PC-9 (cell line): ENCODE measurements around the gene OR14K1.

Experiments used
- CTCF ChIP-seq: fragments of 200-600 bp; sonication (generic); conservative IDR thresholded peaks from 2 replicates; pipeline ENCODE4 v1.6.1; 2017; ENCODE audit warnings: mixed run types, antibody characterized with exemption, mild to moderate bottlenecking, moderate library complexity
- EZH2 ChIP-seq: fragments of 200-600 bp; sonication (generic); IDR thresholded peaks from 2 replicates; pipeline ENCODE4 v1.8.0; 2017; ENCODE audit warnings: antibody characterized with exemption, low read depth

GRCh38 chr1:247738315-247738714 is at the start of gene OR14K1:
- TF ChIP-seq CTCF = no peak
- no peak for TF ChIP-seq EZH2
